Measurements from ENCODE around the gene NRG3. TPM values are rescaled to one million over a fixed set of nuclear protein-coding genes. Genes with fewer than 3 reads are reported as not detected.

Gene NRG3
- total RNA-seq, 6 experiments from 2014 or later, result 0.34 to 0.99 (median 0.75) TPM

DNA sequence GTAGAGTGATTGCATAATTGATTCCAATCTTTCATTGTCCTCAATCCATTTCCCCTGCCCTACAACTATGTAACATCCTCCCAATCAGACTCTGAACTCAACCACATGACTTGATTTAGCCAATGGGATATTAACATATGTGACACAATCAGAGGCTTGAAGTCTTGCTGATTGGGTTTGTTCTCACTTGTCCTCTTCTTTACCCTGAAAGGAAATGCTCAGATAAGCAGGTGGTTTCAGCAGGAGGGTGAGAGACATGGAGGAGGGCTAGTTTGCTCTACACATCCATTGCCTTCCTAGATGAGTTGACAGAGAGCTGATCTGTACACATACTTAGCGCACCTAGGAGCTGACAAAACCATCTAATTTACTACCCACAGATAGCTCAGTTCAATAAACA lies 669.4 kb downstream of the NRG3 start:
- ATAC-seq, result no peak
- intact Hi-C loops (cut with DNase I), result no loop called here
- WGBS (ENCODE audit: insufficient coverage, low coverage, low lambda C conversion rate, missing lambda C conversion rate), result 83% methylated on average over 1 of the region's 1 CpG
- TF ChIP-seq POLR2A (IDR thresholded peaks at IDR 0.05), result no peak
- TF ChIP-seq, protein P1, sequence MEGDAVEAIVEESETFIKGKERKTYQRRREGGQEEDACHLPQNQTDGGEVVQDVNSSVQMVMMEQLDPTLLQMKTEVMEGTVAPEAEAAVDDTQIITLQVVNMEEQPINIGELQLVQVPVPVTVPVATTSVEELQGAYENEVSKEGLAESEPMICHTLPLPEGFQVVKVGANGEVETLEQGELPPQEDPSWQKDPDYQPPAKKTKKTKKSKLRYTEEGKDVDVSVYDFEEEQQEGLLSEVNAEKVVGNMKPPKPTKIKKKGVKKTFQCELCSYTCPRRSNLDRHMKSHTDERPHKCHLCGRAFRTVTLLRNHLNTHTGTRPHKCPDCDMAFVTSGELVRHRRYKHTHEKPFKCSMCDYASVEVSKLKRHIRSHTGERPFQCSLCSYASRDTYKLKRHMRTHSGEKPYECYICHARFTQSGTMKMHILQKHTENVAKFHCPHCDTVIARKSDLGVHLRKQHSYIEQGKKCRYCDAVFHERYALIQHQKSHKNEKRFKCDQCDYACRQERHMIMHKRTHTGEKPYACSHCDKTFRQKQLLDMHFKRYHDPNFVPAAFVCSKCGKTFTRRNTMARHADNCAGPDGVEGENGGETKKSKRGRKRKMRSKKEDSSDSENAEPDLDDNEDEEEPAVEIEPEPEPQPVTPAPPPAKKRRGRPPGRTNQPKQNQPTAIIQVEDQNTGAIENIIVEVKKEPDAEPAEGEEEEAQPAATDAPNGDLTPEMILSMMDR (IDR thresholded peaks at IDR 0.05), result no peak
- DNase-seq, result no peak
- H3K27me3 ChIP-seq, result no peaks in the 10 kb centered on the region
- H3K27ac ChIP-seq, result no peak overlapping the region
- no peaks in the 10 kb centered on the region for H3K4me1 ChIP-seq
- no peaks in the 10 kb centered on the region for H3K9me3 ChIP-seq
- H3K36me3 ChIP-seq, result no peaks in the 10 kb centered on the region
- H3K4me3 ChIP-seq, result no peak overlapping the region

DNA sequence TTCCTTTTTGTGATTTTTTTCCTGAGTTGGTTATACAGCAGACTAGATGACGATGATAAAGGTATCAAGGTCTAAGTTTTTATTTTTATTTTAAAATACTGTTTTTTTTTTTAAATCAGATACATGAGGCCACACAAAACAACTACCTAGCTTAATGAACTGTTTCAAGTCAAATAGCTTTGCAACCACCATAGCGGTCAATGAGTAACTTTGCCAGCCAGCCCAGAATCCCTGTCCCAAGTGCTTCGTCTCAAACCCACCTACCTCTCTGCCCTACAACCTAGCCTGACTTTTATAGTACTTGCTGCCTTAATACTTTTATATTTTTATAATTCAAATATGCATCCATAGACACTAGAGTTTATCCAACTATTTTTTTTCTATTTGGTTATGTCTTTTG lies 676.5 kb downstream of the NRG3 start:
- no peaks in the 10 kb centered on the region for H3K4me1 ChIP-seq
- 71% methylated on average over 3 of the region's 3 CpGs for WGBS (ENCODE audit: insufficient coverage, low coverage, low lambda C conversion rate, missing lambda C conversion rate)
- DNase-seq, result no peak
- no peak overlapping the region for H3K27ac ChIP-seq
- ATAC-seq, result no peak
- intact Hi-C loops (cut with DNase I), result no loop called here
- no peak overlapping the region for H3K4me3 ChIP-seq
- no peaks in the 10 kb centered on the region for H3K36me3 ChIP-seq
- H3K9me3 ChIP-seq, result no peaks in the 10 kb centered on the region
- TF ChIP-seq, protein P1 (IDR thresholded peaks at IDR 0.05), result no peak
- TF ChIP-seq POLR2A (IDR thresholded peaks at IDR 0.05), result no peak
- H3K27me3 ChIP-seq, result no peaks in the 10 kb centered on the region

DNA sequence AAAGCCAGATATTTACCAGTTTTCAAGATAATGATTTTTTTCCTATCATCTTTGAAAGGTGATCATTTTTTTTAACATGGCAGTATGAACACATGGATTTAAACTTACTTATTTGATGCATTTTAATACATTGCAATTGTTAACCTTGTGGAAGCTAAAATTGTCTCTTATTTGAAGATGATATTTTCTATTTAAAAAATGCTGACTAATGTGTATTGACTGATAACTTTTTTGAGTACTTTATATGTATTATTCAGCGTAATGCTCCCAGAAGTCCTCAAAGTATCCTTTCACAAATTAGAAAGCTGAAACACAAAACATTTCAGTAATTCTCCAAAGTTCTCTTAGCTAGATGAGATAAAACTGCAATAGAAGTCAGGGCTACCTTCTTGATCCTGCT lies 677.3 kb downstream of the NRG3 start:
- TF ChIP-seq, protein P1 (IDR thresholded peaks at IDR 0.05), result no peak
- no peak overlapping the region for H3K27ac ChIP-seq
- no peaks in the 10 kb centered on the region for H3K4me1 ChIP-seq

DNA sequence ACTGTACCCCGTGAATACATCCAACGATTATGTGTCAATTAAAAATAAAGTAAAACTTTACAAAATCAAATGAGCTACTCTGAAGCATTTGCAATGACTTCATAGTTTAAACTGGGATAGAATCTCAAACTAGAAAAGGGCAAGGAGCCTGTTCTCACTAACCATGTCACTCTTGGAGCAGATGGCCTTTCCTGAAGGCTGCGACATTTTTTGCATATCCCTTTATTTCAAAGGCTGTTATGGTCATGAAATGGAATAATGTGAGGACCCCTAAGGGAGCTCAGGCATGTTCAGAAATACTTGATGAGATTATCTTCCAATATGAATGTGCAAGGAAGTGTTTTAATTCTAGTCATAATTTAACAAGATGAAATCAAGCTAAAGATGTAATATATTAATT lies 679.4 kb downstream of the NRG3 start:
- no peak for DNase-seq
- intact Hi-C loops (cut with DNase I), result no loop called here

More for the DNA sequence above, 677.3 kb downstream of the NRG3 start:
- no peaks in the 10 kb centered on the region for H3K36me3 ChIP-seq
- ATAC-seq (no peak), DNase-seq (no peak)
- H3K9me3 ChIP-seq, result no peaks in the 10 kb centered on the region
- WGBS (ENCODE audit: insufficient coverage, low coverage, low lambda C conversion rate, missing lambda C conversion rate), result 73% methylated on average over 1 of the region's 1 CpG
- H3K27me3 ChIP-seq, result no peaks in the 10 kb centered on the region
- intact Hi-C loops (cut with DNase I), result no loop called here
- no peak overlapping the region for H3K4me3 ChIP-seq

More for the DNA sequence above, 679.4 kb downstream of the NRG3 start:
- H3K4me3 ChIP-seq, result no peak overlapping the region
- H3K36me3 ChIP-seq, result no peaks in the 10 kb centered on the region
- H3K4me1 ChIP-seq, result no peaks in the 10 kb centered on the region
- no peak overlapping the region for H3K27ac ChIP-seq
- H3K27me3 ChIP-seq, result no peaks in the 10 kb centered on the region
- no peak for ATAC-seq
- WGBS (ENCODE audit: insufficient coverage, low coverage, low lambda C conversion rate, missing lambda C conversion rate), result 80% methylated on average over 3 of the region's 3 CpGs
- H3K9me3 ChIP-seq, result no peaks in the 10 kb centered on the region
- TF ChIP-seq, protein P1 (IDR thresholded peaks at IDR 0.05), result no peak
- TF ChIP-seq POLR2A (IDR thresholded peaks at IDR 0.05), result no peak
